Mesenchymal stem cell (in vitro differentiated cells and primary cell): ENCODE measurements around the gene TENM4.

Source experiments
- DNase-seq: peaks from one replicate; pipeline ENCODE4 v3.0.0-alpha.2; 2013
- H2AFZ ChIP-seq: one replicate; pipeline ENCODE4 v1.6.1; 2013; ENCODE audit warnings: low read depth, mild to moderate bottlenecking, control low read depth, inconsistent platforms, low read length, moderate library complexity
- H2AK5ac ChIP-seq: 2 replicates; pipeline ENCODE4 v1.6.1; 2013; ENCODE audit warnings: low read length, moderate library complexity, mild to moderate bottlenecking, inconsistent platforms; ENCODE audit not compliant: severe bottlenecking
- H2BK120ac ChIP-seq: one replicate; pipeline ENCODE4 v1.6.1; 2013; ENCODE audit warnings: low read depth, mild to moderate bottlenecking, inconsistent platforms, low read length, moderate library complexity
- H2BK12ac ChIP-seq, 2 experiments: one replicate each; pipeline ENCODE4 v1.6.1; 2013; ENCODE audit warnings: inconsistent platforms in 2 of 2, low read length in 2 of 2, mild to moderate bottlenecking in 2 of 2, moderate library complexity in 2 of 2, control low read depth in 1 of 2
- H2BK15ac ChIP-seq: one replicate; pipeline ENCODE4 v1.6.1; 2013; ENCODE audit warnings: mild to moderate bottlenecking, low read depth, inconsistent platforms; ENCODE audit not compliant: poor library complexity, severe bottlenecking
- H2BK5ac ChIP-seq: 2 replicates; pipeline ENCODE4 v1.6.1; 2013; ENCODE audit warnings: low read depth, mild to moderate bottlenecking, low read length, control low read depth, inconsistent platforms; ENCODE audit not compliant: poor library complexity, severe bottlenecking
- H3K14ac ChIP-seq, 2 experiments: one replicate each; pipeline ENCODE4 v1.6.1; 2013; ENCODE audit warnings: inconsistent platforms in 2 of 2, low read length in 2 of 2, control low read depth in 1 of 2, mild to moderate bottlenecking in 1 of 2, moderate library complexity in 1 of 2
- H3K18ac ChIP-seq, 2 experiments: one replicate each; pipeline ENCODE4 v1.6.1; 2013; ENCODE audit warnings: inconsistent platforms in 2 of 2, low read length in 2 of 2, control low read depth in 1 of 2, low read depth in 1 of 2, mild to moderate bottlenecking in 1 of 2
- H3K23ac ChIP-seq, 2 experiments: one replicate each; pipeline ENCODE4 v1.6.1; 2013; ENCODE audit warnings: inconsistent platforms in 2 of 2, low read length in 2 of 2, mild to moderate bottlenecking in 2 of 2, moderate library complexity in 2 of 2, control low read depth in 1 of 2
- H3K27ac ChIP-seq: 2 replicates; pipeline ENCODE4 v1.5.1; 2013; ENCODE audit warnings: mild to moderate bottlenecking, moderate library complexity, low read length, control low read depth, inconsistent platforms; ENCODE audit not compliant: poor library complexity, severe bottlenecking
- H3K27me3 ChIP-seq, 2 experiments: 2 replicates each; pipeline versions ENCODE4 v1.6.1 to v1.7.0; 2013; ENCODE audit warnings: low read length in 2 of 2, mild to moderate bottlenecking in 2 of 2, moderate library complexity in 2 of 2, control low read depth in 1 of 2, inconsistent platforms in 1 of 2; ENCODE audit not compliant: control insufficient read depth in 1 of 2, insufficient read depth in 1 of 2
- H3K36me3 ChIP-seq, 2 experiments: 2 replicates each; pipeline versions ENCODE4 v1.6.1 to v1.7.0; 2013; ENCODE audit warnings: low read length in 2 of 2, control low read depth in 1 of 2, inconsistent platforms in 1 of 2, low read depth in 1 of 2, mild to moderate bottlenecking in 1 of 2; ENCODE audit not compliant: insufficient read depth in 2 of 2, control insufficient read depth in 1 of 2
- H3K4ac ChIP-seq, 2 experiments: one replicate each; pipeline ENCODE4 v1.6.1; 2013; ENCODE audit warnings: inconsistent platforms in 2 of 2, low read length in 2 of 2, mild to moderate bottlenecking in 2 of 2, moderate library complexity in 2 of 2, control low read depth in 1 of 2, low read depth in 1 of 2
- H3K4me1 ChIP-seq: 2 replicates; pipeline ENCODE4 v1.6.1; 2013; ENCODE audit warnings: low read depth, low read length, control low read depth; ENCODE audit not compliant: control insufficient read depth, insufficient read depth
- H3K4me2 ChIP-seq: 2 replicates; pipeline ENCODE4 v1.6.1; 2013; ENCODE audit warnings: low read length, mild to moderate bottlenecking, inconsistent platforms; ENCODE audit not compliant: poor library complexity, severe bottlenecking
- H3K4me3 ChIP-seq, 2 experiments: 2 replicates each; pipeline versions ENCODE4 v1.5.1 to v1.7.0; 2013; ENCODE audit warnings: low read length in 2 of 2, mild to moderate bottlenecking in 2 of 2, control low read depth in 1 of 2, low read depth in 1 of 2; ENCODE audit not compliant: insufficient read depth in 1 of 2
- H3K79me1 ChIP-seq: replicated peaks from 2 replicates; pipeline ENCODE4 v1.6.1; 2013; ENCODE audit warnings: mild to moderate bottlenecking, control low read depth, low read length, inconsistent platforms; ENCODE audit not compliant: poor library complexity, severe bottlenecking
- H3K9ac ChIP-seq: 2 replicates; pipeline ENCODE4 v1.7.0; 2013; ENCODE audit warnings: mild to moderate bottlenecking, low read length, moderate library complexity
- H3K9me3 ChIP-seq: 2 replicates; pipeline ENCODE4 v1.7.0; 2013; ENCODE audit warnings: mild to moderate bottlenecking, low read length; ENCODE audit not compliant: control insufficient read depth
- H4K8ac ChIP-seq: one replicate; pipeline ENCODE4 v1.6.1; 2013; ENCODE audit warnings: inconsistent platforms, mild to moderate bottlenecking, low read length, moderate library complexity
- H4K91ac ChIP-seq: one replicate; pipeline ENCODE4 v1.6.1; 2013; ENCODE audit warnings: mild to moderate bottlenecking, low read length, inconsistent platforms
- WGBS: methylation state at CpG from one replicate; pipeline ENCODE4 v1.1.7; 2013; ENCODE audit warnings: mixed read lengths; 5-methylcytosine and 5-hydroxymethylcytosine counted together

The TENM4 gene

GRCh38 chr11:78740199-78741071, 700.4 kb downstream of the TENM4 start:
- WGBS = 94% methylated on average over 10 of the region's 12 CpGs

GRCh38 chr11:78737891-78738290, 702.9 kb downstream of the TENM4 start:
- H3K79me1 ChIP-seq = no peaks in the 10 kb centered on the region
- DNase-seq = peak; percentile 12
- H3K27ac ChIP-seq = no peak overlapping the region

More at GRCh38 chr11:78740199-78741071, 700.4 kb downstream of the TENM4 start:
- H3K4ac ChIP-seq = no peak overlapping the region
- no peak overlapping the region for H2BK5ac ChIP-seq
- no peak overlapping the region for H4K8ac ChIP-seq
- no peak for DNase-seq
- H2AK5ac ChIP-seq = no peak overlapping the region
- H3K9me3 ChIP-seq = no peaks in the 10 kb centered on the region
- peaks cover 0 to 12% of the 10 kb centered on the region in 2 experiments for H3K36me3 ChIP-seq
- H3K4me2 ChIP-seq = no peak overlapping the region
- H2BK120ac ChIP-seq = no peak overlapping the region
- H3K79me1 ChIP-seq = no peaks in the 10 kb centered on the region
- H2BK12ac ChIP-seq = no peak overlapping the region
- no peak overlapping the region for H3K14ac ChIP-seq
- H3K27me3 ChIP-seq = no peaks in the 10 kb centered on the region
- no peak overlapping the region for H2AFZ ChIP-seq
- H3K23ac ChIP-seq = no peak overlapping the region
- no peak overlapping the region for H3K4me3 ChIP-seq
- H4K91ac ChIP-seq = no peak overlapping the region
- no peaks in the 10 kb centered on the region for H3K4me1 ChIP-seq
- H2BK15ac ChIP-seq = no peak overlapping the region
- no peak overlapping the region for H3K18ac ChIP-seq
- H3K9ac ChIP-seq = no peak overlapping the region
- H3K27ac ChIP-seq = no peak overlapping the region

GRCh38 chr11:78737301-78737700, 703.5 kb downstream of the TENM4 start:
- no peak overlapping the region for H4K8ac ChIP-seq
- H3K4me3 ChIP-seq = no peak overlapping the region
- H3K4me1 ChIP-seq = no peaks in the 10 kb centered on the region
- WGBS = 93% methylated on average over 3 of the region's 3 CpGs
- H4K91ac ChIP-seq = no peak overlapping the region
- no peaks in the 10 kb centered on the region for H3K27me3 ChIP-seq
- no peak overlapping the region for H2BK120ac ChIP-seq
- peaks cover 1 to 12% of the 10 kb centered on the region in 2 experiments for H3K36me3 ChIP-seq
- H3K14ac ChIP-seq = no peak overlapping the region
- no peak for DNase-seq
- no peak overlapping the region for H3K9ac ChIP-seq
- H3K4ac ChIP-seq = no peak overlapping the region
- H3K27ac ChIP-seq = no peak overlapping the region
- no peak overlapping the region for H3K23ac ChIP-seq
- H3K18ac ChIP-seq = no peak overlapping the region
- H3K4me2 ChIP-seq = no peak overlapping the region
- no peaks in the 10 kb centered on the region for H3K79me1 ChIP-seq
- no peaks in the 10 kb centered on the region for H3K9me3 ChIP-seq
- H2BK12ac ChIP-seq = no peak overlapping the region
- no peak overlapping the region for H2BK5ac ChIP-seq
- H2AFZ ChIP-seq = no peak overlapping the region
- H2BK15ac ChIP-seq = no peak overlapping the region
- no peak overlapping the region for H2AK5ac ChIP-seq

More at GRCh38 chr11:78737891-78738290, 702.9 kb downstream of the TENM4 start:
- H3K4ac ChIP-seq = no peak overlapping the region
- H2BK120ac ChIP-seq = no peak overlapping the region
- H4K8ac ChIP-seq = no peak overlapping the region
- H3K4me1 ChIP-seq = no peaks in the 10 kb centered on the region
- no peaks in the 10 kb centered on the region for H3K27me3 ChIP-seq
- H3K23ac ChIP-seq = no peak overlapping the region
- no peak overlapping the region for H2BK12ac ChIP-seq
- no peak overlapping the region for H3K4me2 ChIP-seq
- peaks cover 0 to 12% of the 10 kb centered on the region in 2 experiments for H3K36me3 ChIP-seq
- no peaks in the 10 kb centered on the region for H3K9me3 ChIP-seq
- no peak overlapping the region for H3K4me3 ChIP-seq
- H3K14ac ChIP-seq = no peak overlapping the region
- H3K18ac ChIP-seq = no peak overlapping the region
- H3K9ac ChIP-seq = no peak overlapping the region
- no peak overlapping the region for H2AFZ ChIP-seq
- 80% methylated on average over 1 of the region's 1 CpG for WGBS
- H4K91ac ChIP-seq = no peak overlapping the region
- no peak overlapping the region for H2BK15ac ChIP-seq
- no peak overlapping the region for H2BK5ac ChIP-seq
- no peak overlapping the region for H2AK5ac ChIP-seq

- H4K91ac ChIP-seq = no peak overlapping the region
- no peak overlapping the region for H3K4me3 ChIP-seq
- H3K79me1 ChIP-seq = no peaks in the 10 kb centered on the region
- no peak overlapping the region for H3K4ac ChIP-seq
- no peak overlapping the region for H2AK5ac ChIP-seq
- no peak overlapping the region for H2BK12ac ChIP-seq
- DNase-seq = no peak
- H3K18ac ChIP-seq = no peak overlapping the region
- H2BK5ac ChIP-seq = no peak overlapping the region
- H3K4me2 ChIP-seq = no peak overlapping the region
- no peak overlapping the region for H3K14ac ChIP-seq
- no peak overlapping the region for H2BK15ac ChIP-seq
- H2BK120ac ChIP-seq = no peak overlapping the region
- H2AFZ ChIP-seq = no peak overlapping the region
- H4K8ac ChIP-seq = no peak overlapping the region
- no peak overlapping the region for H3K27ac ChIP-seq
- no peak overlapping the region for H3K23ac ChIP-seq
- H3K9ac ChIP-seq = no peak overlapping the region
- peaks cover 2 to 14% of the 10 kb centered on the region in 2 experiments for H3K36me3 ChIP-seq
- H3K9me3 ChIP-seq = no peaks in the 10 kb centered on the region
- no peaks in the 10 kb centered on the region for H3K4me1 ChIP-seq
- H3K27me3 ChIP-seq = no peaks in the 10 kb centered on the region
These were observed 705.1 kb downstream of the TENM4 start for GRCh38 chr11:78735711-78736110.
